WTC11 (cell line): ENCODE data around the gene PPP1R37. TPM values are rescaled to one million over a fixed set of nuclear protein-coding genes. Genes with fewer than 3 reads are reported as not detected.

ENCODE experiments used
- ATAC-seq: fragments of 200-7000 bp; cut with Tn5 transposase; 2 replicates; pipeline ENCODE4 v1.10.0; 2021; ENCODE audit warnings: mild to moderate bottlenecking, moderate library complexity
- CTCF ChIA-PET: fragments of 300-600 bp; sonication (Branson Sonifier 250); formaldehyde crosslinking; loops from one replicate; lab custom pipeline; 2021; ENCODE audit warnings: antibody characterized with exemption; lab: Charles Lee
- POLR2A ChIA-PET: fragments of 350-600 bp; sonication (Branson Sonifier 250); formaldehyde crosslinking; loops from one replicate; lab custom pipeline; 2021; ENCODE audit warnings: antibody characterized with exemption; lab: Charles Lee
- DNase-seq: peaks from one replicate; pipeline ENCODE4 v3.0.0; 2021; ENCODE audit warnings: low spot score
- H3K27ac Mint-ChIP-seq: 2 replicates; pipeline ENCODE4 v1.8.0; 2021; ENCODE audit warnings: mixed read lengths
- H3K27me3 Mint-ChIP-seq: 2 replicates; pipeline ENCODE4 v1.8.0; 2021; ENCODE audit warnings: low read depth, mild to moderate bottlenecking, moderate library complexity, mixed read lengths
- H3K36me3 Mint-ChIP-seq: 2 replicates; pipeline ENCODE4 v1.8.0; 2021; ENCODE audit warnings: mixed read lengths
- H3K4me1 Mint-ChIP-seq: 2 replicates; pipeline ENCODE4 v1.8.0; 2022; ENCODE audit warnings: mixed read lengths
- H3K4me3 Mint-ChIP-seq: 2 replicates; pipeline ENCODE4 v1.8.0; 2021; ENCODE audit warnings: mild to moderate bottlenecking, moderate library complexity, mixed read lengths
- H3K9me3 Mint-ChIP-seq: 2 replicates; pipeline ENCODE4 v1.8.0; 2021; ENCODE audit warnings: mixed read lengths
- AFF4 ChIP-seq: sonication (generic); formaldehyde crosslinking; IDR thresholded peaks from 2 replicates; pipeline ENCODE4 v1.8.1; 2023; ENCODE audit warnings: mild to moderate bottlenecking, missing genetic modification reagents, borderline replicate concordance
- CDX4 ChIP-seq: fragments of 250-450 bp; sonication (Bioruptor Pico); IDR thresholded peaks from 2 replicates; pipeline ENCODE4 v1.9.0; 2021; ENCODE audit warnings: moderate library complexity, mild to moderate bottlenecking, inconsistent platforms, borderline replicate concordance
- FOXP1 ChIP-seq: sonication (generic); formaldehyde crosslinking; IDR thresholded peaks from 2 replicates; pipeline ENCODE4 v1.8.0; 2022; ENCODE audit warnings: missing genetic modification reagents, mild to moderate bottlenecking, moderate library complexity, borderline replicate concordance
- FOXP4 ChIP-seq: sonication (generic); formaldehyde crosslinking; IDR thresholded peaks from 2 replicates; pipeline ENCODE4 v1.8.0; 2022; ENCODE audit warnings: mild to moderate bottlenecking, missing genetic modification reagents
- GRHL2 ChIP-seq: fragments of 250-450 bp; sonication (Bioruptor Pico); IDR thresholded peaks from 2 replicates; pipeline ENCODE4 v1.8.0; 2022; ENCODE audit warnings: mild to moderate bottlenecking, moderate library complexity; ENCODE audit not compliant: insufficient replicate concordance, severe bottlenecking
- SMAD3 ChIP-seq: sonication (generic); formaldehyde crosslinking; IDR thresholded peaks from 2 replicates; pipeline ENCODE4 v1.8.0; 2022; ENCODE audit warnings: missing genetic modification reagents, mild to moderate bottlenecking, borderline replicate concordance
- STAT6 ChIP-seq: sonication (generic); formaldehyde crosslinking; conservative IDR thresholded peaks from 2 replicates; pipeline ENCODE4 v1.8.1; 2023; ENCODE audit warnings: mild to moderate bottlenecking, low read depth, missing genetic modification reagents, moderate library complexity
- total RNA-seq: library from RNA; stranded (reverse); gene quantifications from 3 replicates; pipeline ENCODE4 v1.2.3, GENCODE V29; 2021
- TF ChIP-seq, protein P1 (sequence below): fragments of 200-600 bp; IDR thresholded peaks from 2 replicates; pipeline ENCODE4 v1.8.0; 2022; ENCODE audit warnings: antibody characterized with exemption
- TF ChIP-seq, protein P2 (sequence below): sonication (generic); formaldehyde crosslinking; IDR thresholded peaks from 2 replicates; pipeline ENCODE4 v1.8.0; 2023; ENCODE audit warnings: missing genetic modification reagents, mild to moderate bottlenecking, borderline replicate concordance
- TF ChIP-seq, protein P3 (sequence below): sonication (generic); formaldehyde crosslinking; IDR thresholded peaks from 2 replicates; pipeline ENCODE4 v1.8.0; 2023; ENCODE audit warnings: mild to moderate bottlenecking, missing genetic modification reagents

Gene PPP1R37
- total RNA-seq, 1 experiment from 2014 or later = 35.4 TPM

DNA sequence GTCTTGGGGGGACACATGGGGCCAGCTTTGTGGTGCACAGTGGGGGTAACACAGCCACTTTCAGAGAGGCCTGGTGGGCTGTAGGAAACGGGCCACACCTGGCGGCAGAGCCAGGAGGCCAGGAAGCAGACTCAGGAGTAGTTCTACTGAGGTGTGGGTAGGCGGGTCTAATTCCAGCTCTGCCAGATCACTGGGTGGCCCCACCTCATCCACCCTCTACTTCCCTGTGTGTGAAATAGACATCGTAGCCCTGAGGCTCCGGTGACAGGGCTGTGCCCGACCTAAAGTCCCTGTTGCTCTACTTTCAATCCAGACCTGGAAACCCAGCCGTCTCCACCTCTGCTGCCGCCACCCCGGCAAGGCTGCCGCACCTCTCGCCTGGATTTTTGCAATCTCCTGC, 63.8 kb downstream of the PPP1R37 start (continued):
- TF ChIP-seq, protein P1, sequence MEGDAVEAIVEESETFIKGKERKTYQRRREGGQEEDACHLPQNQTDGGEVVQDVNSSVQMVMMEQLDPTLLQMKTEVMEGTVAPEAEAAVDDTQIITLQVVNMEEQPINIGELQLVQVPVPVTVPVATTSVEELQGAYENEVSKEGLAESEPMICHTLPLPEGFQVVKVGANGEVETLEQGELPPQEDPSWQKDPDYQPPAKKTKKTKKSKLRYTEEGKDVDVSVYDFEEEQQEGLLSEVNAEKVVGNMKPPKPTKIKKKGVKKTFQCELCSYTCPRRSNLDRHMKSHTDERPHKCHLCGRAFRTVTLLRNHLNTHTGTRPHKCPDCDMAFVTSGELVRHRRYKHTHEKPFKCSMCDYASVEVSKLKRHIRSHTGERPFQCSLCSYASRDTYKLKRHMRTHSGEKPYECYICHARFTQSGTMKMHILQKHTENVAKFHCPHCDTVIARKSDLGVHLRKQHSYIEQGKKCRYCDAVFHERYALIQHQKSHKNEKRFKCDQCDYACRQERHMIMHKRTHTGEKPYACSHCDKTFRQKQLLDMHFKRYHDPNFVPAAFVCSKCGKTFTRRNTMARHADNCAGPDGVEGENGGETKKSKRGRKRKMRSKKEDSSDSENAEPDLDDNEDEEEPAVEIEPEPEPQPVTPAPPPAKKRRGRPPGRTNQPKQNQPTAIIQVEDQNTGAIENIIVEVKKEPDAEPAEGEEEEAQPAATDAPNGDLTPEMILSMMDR = no peak
- TF ChIP-seq, protein P2, sequence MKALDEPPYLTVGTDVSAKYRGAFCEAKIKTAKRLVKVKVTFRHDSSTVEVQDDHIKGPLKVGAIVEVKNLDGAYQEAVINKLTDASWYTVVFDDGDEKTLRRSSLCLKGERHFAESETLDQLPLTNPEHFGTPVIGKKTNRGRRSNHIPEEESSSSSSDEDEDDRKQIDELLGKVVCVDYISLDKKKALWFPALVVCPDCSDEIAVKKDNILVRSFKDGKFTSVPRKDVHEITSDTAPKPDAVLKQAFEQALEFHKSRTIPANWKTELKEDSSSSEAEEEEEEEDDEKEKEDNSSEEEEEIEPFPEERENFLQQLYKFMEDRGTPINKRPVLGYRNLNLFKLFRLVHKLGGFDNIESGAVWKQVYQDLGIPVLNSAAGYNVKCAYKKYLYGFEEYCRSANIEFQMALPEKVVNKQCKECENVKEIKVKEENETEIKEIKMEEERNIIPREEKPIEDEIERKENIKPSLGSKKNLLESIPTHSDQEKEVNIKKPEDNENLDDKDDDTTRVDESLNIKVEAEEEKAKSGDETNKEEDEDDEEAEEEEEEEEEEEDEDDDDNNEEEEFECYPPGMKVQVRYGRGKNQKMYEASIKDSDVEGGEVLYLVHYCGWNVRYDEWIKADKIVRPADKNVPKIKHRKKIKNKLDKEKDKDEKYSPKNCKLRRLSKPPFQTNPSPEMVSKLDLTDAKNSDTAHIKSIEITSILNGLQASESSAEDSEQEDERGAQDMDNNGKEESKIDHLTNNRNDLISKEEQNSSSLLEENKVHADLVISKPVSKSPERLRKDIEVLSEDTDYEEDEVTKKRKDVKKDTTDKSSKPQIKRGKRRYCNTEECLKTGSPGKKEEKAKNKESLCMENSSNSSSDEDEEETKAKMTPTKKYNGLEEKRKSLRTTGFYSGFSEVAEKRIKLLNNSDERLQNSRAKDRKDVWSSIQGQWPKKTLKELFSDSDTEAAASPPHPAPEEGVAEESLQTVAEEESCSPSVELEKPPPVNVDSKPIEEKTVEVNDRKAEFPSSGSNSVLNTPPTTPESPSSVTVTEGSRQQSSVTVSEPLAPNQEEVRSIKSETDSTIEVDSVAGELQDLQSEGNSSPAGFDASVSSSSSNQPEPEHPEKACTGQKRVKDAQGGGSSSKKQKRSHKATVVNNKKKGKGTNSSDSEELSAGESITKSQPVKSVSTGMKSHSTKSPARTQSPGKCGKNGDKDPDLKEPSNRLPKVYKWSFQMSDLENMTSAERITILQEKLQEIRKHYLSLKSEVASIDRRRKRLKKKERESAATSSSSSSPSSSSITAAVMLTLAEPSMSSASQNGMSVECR = no peak
- TF ChIP-seq SMAD3 (CRISPR knock-in tag) = no peak

DNA sequence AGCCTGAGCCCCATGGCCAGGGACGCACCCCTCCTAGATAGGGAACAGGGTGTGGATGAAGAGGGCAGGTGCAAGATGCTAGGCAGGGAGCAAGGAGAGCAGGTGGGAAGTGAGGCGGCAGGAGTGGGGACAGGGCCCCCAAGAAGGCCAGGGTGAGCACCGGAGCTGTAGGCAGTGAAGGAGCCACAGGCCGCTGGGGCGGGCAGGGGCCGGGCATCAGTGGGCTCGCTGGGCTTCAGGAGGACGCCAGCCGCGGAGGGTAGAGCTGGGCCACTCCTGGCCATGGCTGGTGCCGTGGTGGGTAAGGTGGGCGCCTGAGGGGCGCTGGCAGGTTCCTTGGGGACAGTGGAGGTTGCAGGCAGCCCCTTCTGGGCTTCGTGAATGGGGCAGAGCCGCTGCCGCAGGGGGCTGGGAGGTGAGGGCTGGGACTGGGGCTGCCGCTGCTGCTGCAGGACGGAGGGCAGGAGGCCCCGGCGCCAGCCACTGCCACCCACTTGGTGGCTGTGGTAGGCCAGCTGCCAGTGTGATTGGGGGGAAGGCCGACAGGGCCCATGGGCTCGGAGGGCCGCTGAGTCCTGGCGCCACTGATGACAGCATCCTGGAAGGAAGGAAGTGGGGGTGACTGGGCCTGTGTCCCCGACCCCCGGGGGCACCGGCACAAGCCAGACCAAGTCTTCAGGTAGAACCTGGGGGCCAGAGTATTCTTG, 65.7 kb downstream of the PPP1R37 start:
- H3K4me1 Mint-ChIP-seq = peaks cover 16% of the 10 kb centered on the region
- no peak for DNase-seq
- POLR2A ChIA-PET = interaction anchor here (0.5 to 0.6 kb wide), 2 partner anchors 9 to 427 kb away, joined by 3 read pairs; no protein-coding TSS in a partner anchor
- TF ChIP-seq FOXP1 (CRISPR knock-in tag) (no peak), FOXP4 (CRISPR knock-in tag) (no peak), STAT6 (CRISPR knock-in tag) (no peak), GRHL2 (CRISPR knock-in tag) (no peak), CDX4 (CRISPR knock-in tag) (no peak), AFF4 (no peak)
- TF ChIP-seq, protein P1 = no peak
- TF ChIP-seq, protein P3, sequence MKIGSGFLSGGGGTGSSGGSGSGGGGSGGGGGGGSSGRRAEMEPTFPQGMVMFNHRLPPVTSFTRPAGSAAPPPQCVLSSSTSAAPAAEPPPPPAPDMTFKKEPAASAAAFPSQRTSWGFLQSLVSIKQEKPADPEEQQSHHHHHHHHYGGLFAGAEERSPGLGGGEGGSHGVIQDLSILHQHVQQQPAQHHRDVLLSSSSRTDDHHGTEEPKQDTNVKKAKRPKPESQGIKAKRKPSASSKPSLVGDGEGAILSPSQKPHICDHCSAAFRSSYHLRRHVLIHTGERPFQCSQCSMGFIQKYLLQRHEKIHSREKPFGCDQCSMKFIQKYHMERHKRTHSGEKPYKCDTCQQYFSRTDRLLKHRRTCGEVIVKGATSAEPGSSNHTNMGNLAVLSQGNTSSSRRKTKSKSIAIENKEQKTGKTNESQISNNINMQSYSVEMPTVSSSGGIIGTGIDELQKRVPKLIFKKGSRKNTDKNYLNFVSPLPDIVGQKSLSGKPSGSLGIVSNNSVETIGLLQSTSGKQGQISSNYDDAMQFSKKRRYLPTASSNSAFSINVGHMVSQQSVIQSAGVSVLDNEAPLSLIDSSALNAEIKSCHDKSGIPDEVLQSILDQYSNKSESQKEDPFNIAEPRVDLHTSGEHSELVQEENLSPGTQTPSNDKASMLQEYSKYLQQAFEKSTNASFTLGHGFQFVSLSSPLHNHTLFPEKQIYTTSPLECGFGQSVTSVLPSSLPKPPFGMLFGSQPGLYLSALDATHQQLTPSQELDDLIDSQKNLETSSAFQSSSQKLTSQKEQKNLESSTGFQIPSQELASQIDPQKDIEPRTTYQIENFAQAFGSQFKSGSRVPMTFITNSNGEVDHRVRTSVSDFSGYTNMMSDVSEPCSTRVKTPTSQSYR (CRISPR knock-in tag) = no peak
- no peak for ATAC-seq
- H3K9me3 Mint-ChIP-seq = no peaks in the 10 kb centered on the region
- no peak overlapping the region for H3K27ac Mint-ChIP-seq
- no peak overlapping the region for H3K4me3 Mint-ChIP-seq
- peaks cover 42% of the 10 kb centered on the region for H3K27me3 Mint-ChIP-seq
- H3K36me3 Mint-ChIP-seq = no peaks in the 10 kb centered on the region
- CTCF ChIA-PET = interaction anchor here (0.8 to 2.8 kb wide), 2 partner anchors 9 to 33 kb away, joined by 3 to 19 read pairs; no protein-coding TSS in a partner anchor
